GM23338 (cell line): ENCODE data around the gene POLA2. TPM values are rescaled to one million over a fixed set of nuclear protein-coding genes. Genes with fewer than 3 reads are reported as not detected.

Experiments used
- ATAC-seq: fragments of 200-7000 bp; cut with Tn5 transposase; 3 replicates; pipeline ENCODE4 v1.9.1; 2020
- DNase-seq: peaks from one replicate; pipeline ENCODE4 v3.0.0-alpha.2; 2015; ENCODE audit warnings: low spot score
- H2AFZ ChIP-seq: fragments of 200-600 bp; sonication (generic); 2 replicates; pipeline ENCODE4 v1.8.0; 2016; ENCODE audit warnings: antibody characterized with exemption, mild to moderate bottlenecking, moderate library complexity
- H3F3A ChIP-seq: fragments of 200-600 bp; sonication (generic); replicated peaks from 2 replicates; pipeline ENCODE4 v1.8.0; 2017; ENCODE audit warnings: antibody characterized with exemption, mixed run types, low read depth
- H3K27ac ChIP-seq: fragments of 200-600 bp; sonication (generic); 2 replicates; pipeline ENCODE4 v1.6.1; 2016; ENCODE audit warnings: low read depth
- H3K27me3 ChIP-seq: fragments of 200-600 bp; sonication (generic); 2 replicates; pipeline ENCODE4 v1.8.0; 2016; ENCODE audit warnings: mild to moderate bottlenecking, mixed run types, moderate library complexity; ENCODE audit not compliant: insufficient read depth
- H3K36me3 ChIP-seq: fragments of 200-600 bp; sonication (generic); 2 replicates; pipeline ENCODE4 v1.8.0; 2016; ENCODE audit warnings: mild to moderate bottlenecking; ENCODE audit not compliant: insufficient read depth
- H3K4me1 ChIP-seq: fragments of 200-600 bp; sonication (generic); 2 replicates; pipeline ENCODE4 v1.8.0; 2016; ENCODE audit warnings: mild to moderate bottlenecking, moderate library complexity; ENCODE audit not compliant: insufficient read depth
- H3K4me2 ChIP-seq: fragments of 200-600 bp; sonication (generic); 2 replicates; pipeline ENCODE4 v1.7.1; 2017; ENCODE audit warnings: mixed run types
- H3K4me3 ChIP-seq: fragments of 200-600 bp; sonication (generic); 2 replicates; pipeline ENCODE4 v1.6.1; 2016; ENCODE audit warnings: mixed run types
- H3K79me2 ChIP-seq: fragments of 200-600 bp; sonication (generic); replicated peaks from 2 replicates; pipeline ENCODE4 v1.8.0; 2017; ENCODE audit warnings: mild to moderate bottlenecking; ENCODE audit not compliant: insufficient read depth
- H3K9me2 ChIP-seq: fragments of 200-600 bp; sonication (generic); 2 replicates; pipeline ENCODE4 v1.8.0; 2017; ENCODE audit not compliant: insufficient read depth
- H4K20me1 ChIP-seq: fragments of 200-600 bp; sonication (generic); replicated peaks from 2 replicates; pipeline ENCODE4 v1.8.0; 2017; ENCODE audit warnings: mild to moderate bottlenecking; ENCODE audit not compliant: insufficient read depth
- H3K27ac Mint-ChIP-seq: 2 replicates; pipeline ENCODE4 v1.8.0; 2020; ENCODE audit warnings: inconsistent platforms, mild to moderate bottlenecking, moderate library complexity, mixed read lengths
- H3K27me3 Mint-ChIP-seq: 3 replicates; pipeline ENCODE4 v1.8.0; 2022; ENCODE audit warnings: low read depth, mild to moderate bottlenecking, moderate library complexity, mixed read lengths, inconsistent platforms; ENCODE audit not compliant: insufficient read depth, poor library complexity
- H3K36me3 Mint-ChIP-seq: 3 replicates; pipeline ENCODE4 v1.8.0; 2021; ENCODE audit warnings: low read depth, mild to moderate bottlenecking, inconsistent platforms, moderate library complexity, mixed read lengths
- H3K4me1 Mint-ChIP-seq: 3 replicates; pipeline ENCODE4 v1.8.0; 2020; ENCODE audit warnings: mild to moderate bottlenecking, inconsistent platforms, mixed read lengths
- H3K4me3 Mint-ChIP-seq: 3 replicates; pipeline ENCODE4 v1.8.0; 2021; ENCODE audit warnings: moderate library complexity, mild to moderate bottlenecking, inconsistent platforms, mixed read lengths
- H3K9me3 Mint-ChIP-seq: 3 replicates; pipeline ENCODE4 v1.8.0; 2020; ENCODE audit warnings: moderate library complexity, mild to moderate bottlenecking, inconsistent platforms, mixed read lengths
- CTCF ChIP-seq, 2 experiments: fragments of 200-600 bp in 1 of 2; sonication (generic) in 1 of 2; conservative IDR thresholded peaks; 2 replicates each; pipeline versions ENCODE4 v1.5.1 to v1.6.1; 2016 to 2017; ENCODE audit warnings: antibody characterized with exemption in 2 of 2, low read depth in 2 of 2, mild to moderate bottlenecking in 2 of 2, moderate library complexity in 1 of 2
- EZH2phosphoT487 ChIP-seq: fragments of 200-600 bp; sonication (generic); IDR thresholded peaks from one replicate; pipeline ENCODE4 v1.8.1; 2018; ENCODE audit warnings: antibody characterized with exemption; ENCODE audit not compliant: unreplicated experiment
- POLR2AphosphoS5 ChIP-seq: IDR thresholded peaks from 2 replicates; pipeline ENCODE4 v1.6.1; 2016; ENCODE audit warnings: antibody characterized with exemption, low read depth
- REST ChIP-seq: IDR thresholded peaks from one replicate; pipeline ENCODE4 v1.6.1; 2018; ENCODE audit warnings: antibody characterized with exemption; ENCODE audit not compliant: unreplicated experiment
- STAT1 ChIP-seq: IDR thresholded peaks from one replicate; pipeline ENCODE4 v1.6.1; 2016; ENCODE audit warnings: antibody characterized with exemption; ENCODE audit not compliant: unreplicated experiment
- polyA plus RNA-seq: library from polyadenylated mRNA; unstranded; fragments of >200 nt; fragmentation: Nextera tagmentation; extraction: Ambion mirVana; gene quantifications from 2 replicates; pipeline ENCODE4 v1.2.1, GENCODE V29; 2016
- total RNA-seq: library from RNA; depleted of rRNA; stranded (reverse); fragments of >200 nt; shearing (Covaris generic); gene quantifications from 2 replicates; pipeline ENCODE4 v1.2.3, GENCODE V29; 2014

POLA2 gene
- total and polyA plus RNA-seq, 2 experiments from 2014 or later: 22.5 to 30.4 TPM

GRCh38 chr11:65314501-65315203 lies 52.9 kb downstream of the POLA2 start, which contains the start of gene CDC42EP2:
TSS of gene CDC42EP2 (plus strand) at chr11:65314866. CDS start at chr11:65320899, 6,033 bp downstream.
- H3K27ac ChIP-seq: peak within 1 kb of the TSS; percentile 88
- peaks cover 22% of the 10 kb centered on the region for H3F3A ChIP-seq
- peak within 1 kb of the TSS; percentile 98 for H3K4me3 ChIP-seq
- peaks cover 34% of the 10 kb centered on the region for H3K79me2 ChIP-seq
- TF ChIP-seq REST: peak; percentile 58
- peak; percentile 84 for TF ChIP-seq POLR2AphosphoS5
- TF ChIP-seq EZH2phosphoT487: no peak
- DNase-seq (peak; percentile 87), ATAC-seq (peak; percentile 78)
- peaks cover 11% of the 10 kb centered on the region for H4K20me1 ChIP-seq
- peak within 1 kb of the TSS; percentile 76 for H3K4me3 Mint-ChIP-seq
- no peaks in the 10 kb centered on the region for H3K36me3 Mint-ChIP-seq
- no peaks in the 10 kb centered on the region for H3K9me3 Mint-ChIP-seq
- H3K27me3 ChIP-seq: peaks cover 14% of the 10 kb centered on the region
- no peaks in the 10 kb centered on the region for H3K36me3 ChIP-seq
- H3K27ac Mint-ChIP-seq: peak within 1 kb of the TSS; percentile 66; the same call in 1 of the 2 replicates
- peaks cover 49% of the 10 kb centered on the region for H3K4me1 ChIP-seq
- peaks cover 40% of the 10 kb centered on the region for H3K4me1 Mint-ChIP-seq
- H3K4me2 ChIP-seq: peak within 1 kb of the TSS; percentile 99
- H2AFZ ChIP-seq: peak within 1 kb of the TSS; percentile 76
- no peaks in the 10 kb centered on the region for H3K9me2 ChIP-seq
- H3K27me3 Mint-ChIP-seq: peaks cover 38% of the 10 kb centered on the region

GRCh38 chr11:65315204-65315865 lies 53.6 kb downstream of the POLA2 start:
- Histone ChIP-seq H3K4me2 (peak overlapping the region; percentile 99), H3K79me2 (peaks cover 41% of the 10 kb centered on the region), H2AFZ (peak overlapping the region; percentile 76), H3K27ac (peak overlapping the region; percentile 88), H4K20me1 (peaks cover 11% of the 10 kb centered on the region), H3K4me3 (peak overlapping the region; percentile 98), H3K4me1 (peaks cover 49% of the 10 kb centered on the region), H3K27me3 (peaks cover 14% of the 10 kb centered on the region), H3F3A (peaks cover 22% of the 10 kb centered on the region), H3K9me2 (no peaks in the 10 kb centered on the region), H3K36me3 (no peaks in the 10 kb centered on the region)
- H3K4me3 Mint-ChIP-seq: peak overlapping the region; percentile 76
- H3K9me3 Mint-ChIP-seq: no peaks in the 10 kb centered on the region
- H3K36me3 Mint-ChIP-seq: peaks cover 3% of the 10 kb centered on the region
- H3K4me1 Mint-ChIP-seq: peaks cover 40% of the 10 kb centered on the region
- peaks cover 38% of the 10 kb centered on the region for H3K27me3 Mint-ChIP-seq
- TF ChIP-seq POLR2AphosphoS5: peak; percentile 53
- TF ChIP-seq CTCF (conservative IDR thresholded peaks at IDR 0.05; ENCODE audit: low read depth in 2 of 2): peak; percentile 89 to 90
- no peak for TF ChIP-seq STAT1
- peak; percentile 94 for DNase-seq
- peak overlapping the region; percentile 66; the same call in 1 of the 2 replicates for H3K27ac Mint-ChIP-seq
- ATAC-seq: peak; percentile 75
